ENCODE data around the gene LRCH4.

DNA sequence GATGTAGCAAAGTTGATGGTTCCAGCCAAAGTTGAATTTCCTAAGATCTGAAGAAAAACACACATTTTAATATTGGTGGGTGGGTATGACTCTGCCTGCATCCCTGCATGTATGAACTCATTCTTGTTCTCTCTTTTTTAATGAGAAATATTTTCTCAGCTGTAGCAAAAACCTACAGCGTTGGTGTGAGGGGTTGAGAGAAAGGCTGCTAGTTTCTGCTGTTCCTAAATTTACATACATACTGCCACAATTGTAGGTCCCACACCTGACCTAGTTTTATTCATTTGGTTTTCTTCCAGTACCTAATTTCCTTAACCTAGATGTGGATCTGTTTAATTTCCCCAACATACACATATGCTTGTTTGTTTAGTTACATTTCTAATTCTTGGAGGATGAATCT, 42.3 kb downstream of the LRCH4 start:
- TF ChIP-seq, protein P1, sequence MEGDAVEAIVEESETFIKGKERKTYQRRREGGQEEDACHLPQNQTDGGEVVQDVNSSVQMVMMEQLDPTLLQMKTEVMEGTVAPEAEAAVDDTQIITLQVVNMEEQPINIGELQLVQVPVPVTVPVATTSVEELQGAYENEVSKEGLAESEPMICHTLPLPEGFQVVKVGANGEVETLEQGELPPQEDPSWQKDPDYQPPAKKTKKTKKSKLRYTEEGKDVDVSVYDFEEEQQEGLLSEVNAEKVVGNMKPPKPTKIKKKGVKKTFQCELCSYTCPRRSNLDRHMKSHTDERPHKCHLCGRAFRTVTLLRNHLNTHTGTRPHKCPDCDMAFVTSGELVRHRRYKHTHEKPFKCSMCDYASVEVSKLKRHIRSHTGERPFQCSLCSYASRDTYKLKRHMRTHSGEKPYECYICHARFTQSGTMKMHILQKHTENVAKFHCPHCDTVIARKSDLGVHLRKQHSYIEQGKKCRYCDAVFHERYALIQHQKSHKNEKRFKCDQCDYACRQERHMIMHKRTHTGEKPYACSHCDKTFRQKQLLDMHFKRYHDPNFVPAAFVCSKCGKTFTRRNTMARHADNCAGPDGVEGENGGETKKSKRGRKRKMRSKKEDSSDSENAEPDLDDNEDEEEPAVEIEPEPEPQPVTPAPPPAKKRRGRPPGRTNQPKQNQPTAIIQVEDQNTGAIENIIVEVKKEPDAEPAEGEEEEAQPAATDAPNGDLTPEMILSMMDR (conservative IDR thresholded peaks at IDR 0.05; ENCODE audit: low read length): no peak
- no peak for TF ChIP-seq EZH2phosphoT487 (IDR thresholded peaks at IDR 0.05; ENCODE audit: borderline replicate concordance)

Measured in Loucy (cell line).